AG09319 (cell line): ENCODE data around the gene ST14.

Experiments
- DNase-seq: peaks from one replicate; pipeline ENCODE4 v3.0.0-alpha.2; 2010; ENCODE audit warnings: low read depth; ENCODE audit errors: extremely low read depth
- TF ChIP-seq, protein P1 (sequence below): IDR thresholded peaks from 2 replicates; pipeline ENCODE4 v1.5.1; 2011; ENCODE audit warnings: low read depth, mild to moderate bottlenecking, inconsistent platforms, low read length, moderate library complexity

ST14 gene

DNA sequence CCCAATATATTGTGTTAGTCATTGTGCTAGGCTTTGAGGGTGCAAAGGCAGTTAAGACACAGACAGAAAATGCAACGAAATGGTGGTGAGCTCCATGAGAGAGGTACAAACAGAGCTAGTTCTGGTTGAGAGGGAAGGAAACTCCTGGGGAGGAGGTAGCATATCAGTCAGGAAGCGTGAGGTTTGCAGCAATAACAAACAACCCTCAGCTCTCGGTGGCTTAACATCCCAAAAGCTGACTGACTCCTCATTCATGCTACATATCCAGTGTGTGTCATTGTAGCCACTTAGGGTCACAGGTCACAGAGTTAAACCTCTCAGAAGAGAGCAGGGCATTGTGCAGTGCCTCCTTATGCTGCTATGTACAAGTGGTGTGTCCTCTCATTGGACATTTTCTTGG is 1.7 kb upstream of the ST14 start:
- no peak for DNase-seq
- TF ChIP-seq, protein P1, sequence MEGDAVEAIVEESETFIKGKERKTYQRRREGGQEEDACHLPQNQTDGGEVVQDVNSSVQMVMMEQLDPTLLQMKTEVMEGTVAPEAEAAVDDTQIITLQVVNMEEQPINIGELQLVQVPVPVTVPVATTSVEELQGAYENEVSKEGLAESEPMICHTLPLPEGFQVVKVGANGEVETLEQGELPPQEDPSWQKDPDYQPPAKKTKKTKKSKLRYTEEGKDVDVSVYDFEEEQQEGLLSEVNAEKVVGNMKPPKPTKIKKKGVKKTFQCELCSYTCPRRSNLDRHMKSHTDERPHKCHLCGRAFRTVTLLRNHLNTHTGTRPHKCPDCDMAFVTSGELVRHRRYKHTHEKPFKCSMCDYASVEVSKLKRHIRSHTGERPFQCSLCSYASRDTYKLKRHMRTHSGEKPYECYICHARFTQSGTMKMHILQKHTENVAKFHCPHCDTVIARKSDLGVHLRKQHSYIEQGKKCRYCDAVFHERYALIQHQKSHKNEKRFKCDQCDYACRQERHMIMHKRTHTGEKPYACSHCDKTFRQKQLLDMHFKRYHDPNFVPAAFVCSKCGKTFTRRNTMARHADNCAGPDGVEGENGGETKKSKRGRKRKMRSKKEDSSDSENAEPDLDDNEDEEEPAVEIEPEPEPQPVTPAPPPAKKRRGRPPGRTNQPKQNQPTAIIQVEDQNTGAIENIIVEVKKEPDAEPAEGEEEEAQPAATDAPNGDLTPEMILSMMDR, result no peak

- no peak for DNase-seq
- TF ChIP-seq, protein P1, result no peak
Observed at GRCh38 chr11:130159139-130159538, 443 bp upstream of the ST14 start.

DNA sequence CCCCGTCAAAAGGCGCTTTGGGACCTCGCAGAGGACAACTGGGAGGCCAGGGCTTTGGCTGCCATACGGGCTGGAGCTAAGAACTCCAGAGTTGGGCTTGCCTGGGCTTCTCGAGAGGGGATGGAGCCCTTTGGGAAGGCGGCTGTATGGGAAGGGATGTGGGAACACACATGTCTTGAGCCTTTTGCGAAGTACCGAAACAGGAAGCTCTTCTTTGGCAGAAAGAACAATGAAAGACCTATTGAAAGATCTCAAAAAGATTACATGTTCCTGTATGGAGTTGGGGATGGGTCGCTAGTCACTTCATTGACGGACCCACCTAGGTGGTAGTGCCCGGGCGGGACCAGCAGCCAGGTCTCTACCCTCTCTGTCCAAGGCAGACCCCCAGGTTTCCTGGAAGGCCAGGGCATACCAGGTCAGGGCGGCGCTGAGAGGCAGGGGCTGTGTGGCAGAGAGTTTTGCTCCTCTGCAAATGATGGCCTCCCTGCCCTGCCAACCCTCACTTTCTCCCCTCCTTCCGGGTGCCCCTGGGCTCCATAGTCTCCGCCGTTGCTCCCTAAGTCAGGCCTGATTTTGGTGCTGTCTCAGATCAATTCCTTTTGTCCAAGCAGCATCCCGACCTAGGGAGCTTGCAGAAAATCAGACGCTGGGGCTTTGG is 1.0 kb downstream of the ST14 start:
- TF ChIP-seq, protein P1, result no peak
- DNase-seq, result no peak

DNA sequence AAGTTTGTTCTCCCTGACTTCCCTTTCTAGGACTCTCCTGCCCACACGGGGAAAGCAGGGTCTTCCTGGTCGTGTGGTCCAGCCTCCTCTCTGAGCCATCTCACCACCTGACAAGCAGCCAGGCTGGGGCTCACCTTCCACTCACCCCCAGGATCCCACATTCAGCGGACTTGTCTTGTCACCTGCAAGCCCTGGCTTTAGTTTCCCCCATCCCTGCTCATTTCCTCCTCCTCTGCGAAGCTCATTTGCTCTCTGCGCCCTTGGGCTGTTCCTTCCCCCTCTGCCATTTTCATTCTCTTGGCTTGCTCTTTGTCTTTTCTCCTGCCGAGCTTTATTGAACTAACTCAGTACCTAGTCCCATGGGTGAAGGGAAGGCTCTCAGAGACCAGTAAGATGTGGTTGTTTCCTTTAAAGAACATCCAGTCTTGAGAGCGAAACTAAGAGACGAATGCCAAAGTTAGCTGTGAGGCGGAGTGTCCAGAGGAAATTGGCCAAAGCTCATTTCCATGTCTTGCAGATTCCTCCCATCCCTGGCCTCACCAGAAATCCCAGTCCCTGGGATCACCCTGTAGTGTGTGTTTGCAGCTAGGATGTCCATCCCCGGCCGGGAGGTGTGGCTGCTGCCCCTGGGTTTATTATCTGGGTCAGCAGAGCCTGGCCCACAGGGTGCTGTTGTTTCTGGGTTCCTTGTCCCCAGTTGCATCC is 2.0 kb downstream of the ST14 start:
- TF ChIP-seq, protein P1, result no peak
- no peak for DNase-seq

- DNase-seq, result no peak
- TF ChIP-seq, protein P1, result no peak
Observed at GRCh38 chr11:130162733-130163132, 3.2 kb downstream of the ST14 start.

DNA sequence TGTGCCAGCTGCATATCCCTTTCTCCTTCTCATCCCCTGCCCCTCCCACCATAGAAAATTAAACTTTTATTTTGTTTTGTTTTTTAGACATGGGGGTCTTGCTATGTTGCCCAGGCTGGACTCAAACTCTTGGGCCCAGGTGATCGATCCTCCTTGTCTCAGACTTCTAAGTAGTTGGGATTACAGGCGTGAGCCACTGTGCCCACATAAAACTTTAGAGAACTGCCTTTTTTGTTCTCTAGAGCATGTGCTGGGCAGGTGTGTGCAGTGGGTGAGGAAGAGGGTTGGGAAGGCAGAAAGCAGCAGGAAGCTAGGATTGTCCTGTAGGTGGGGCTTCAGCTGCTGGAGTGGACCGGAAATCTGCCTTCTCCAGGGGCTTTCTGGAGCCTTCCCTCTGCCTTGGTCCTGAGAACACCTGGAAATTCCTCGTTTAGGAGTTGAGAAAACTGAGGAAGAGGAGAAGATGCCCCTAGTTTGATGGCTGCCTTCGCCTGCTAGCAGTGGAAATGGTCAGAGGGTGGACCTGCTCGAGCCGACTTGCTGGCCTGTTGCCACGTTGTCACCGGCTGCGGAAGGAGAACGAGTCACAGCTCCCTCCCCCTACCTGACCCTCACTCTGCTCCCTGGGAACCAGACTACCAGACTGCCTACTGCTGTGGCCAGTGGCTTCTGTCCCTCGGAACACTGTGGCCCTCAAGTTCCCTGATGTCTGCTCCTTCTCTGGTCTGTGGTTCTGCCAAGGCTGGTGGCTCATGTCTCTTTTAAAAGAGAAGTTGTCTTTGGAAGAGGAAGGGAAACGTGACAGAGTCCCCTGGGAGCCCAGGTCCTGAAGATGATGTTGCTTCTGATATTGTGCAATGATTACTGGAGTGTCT is 4.0 kb downstream of the ST14 start:
- TF ChIP-seq, protein P1, result no peak
- no peak for DNase-seq

DNA sequence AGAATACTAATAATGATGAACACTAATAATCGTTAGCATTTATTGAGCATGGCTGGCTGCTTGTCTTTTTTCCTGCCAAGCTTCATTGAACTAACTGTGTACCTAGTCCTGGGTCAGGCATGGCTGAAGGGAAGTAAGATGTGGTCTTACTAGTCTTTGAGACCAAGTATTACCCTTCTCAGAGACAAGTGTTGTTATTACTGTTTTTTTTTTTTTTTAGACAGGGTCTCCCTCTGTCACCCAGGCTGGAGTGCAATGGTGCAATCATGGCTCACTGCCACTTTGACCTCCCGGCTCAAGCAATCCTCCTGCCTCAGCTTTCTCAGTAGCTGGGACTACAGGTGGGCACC is 4.6 kb downstream of the ST14 start:
- TF ChIP-seq, protein P1, result no peak
- DNase-seq, result no peak
